Endodermal cell (in vitro differentiated cells): ENCODE results near the gene TULP4. TPM values are rescaled to one million over a fixed set of nuclear protein-coding genes. Genes with fewer than 3 reads are reported as not detected.
A peak's percentile ranks its signal among the peaks of the same experiment; 100 is the strongest.

Experiments
- DNase-seq: peaks from one replicate; pipeline ENCODE4 v3.0.0-alpha.2; 2017
- H3K27ac ChIP-seq: 2 replicates; pipeline ENCODE4 v1.5.1; 2013; ENCODE audit warnings: mild to moderate bottlenecking, low read depth, low read length, moderate library complexity
- H3K27me3 ChIP-seq: 2 replicates; pipeline ENCODE4 v1.6.1; 2013; ENCODE audit warnings: mild to moderate bottlenecking, low read length, moderate library complexity; ENCODE audit not compliant: insufficient read depth, control insufficient read depth, poor library complexity, severe bottlenecking
- H3K36me3 ChIP-seq: 2 replicates; pipeline ENCODE4 v1.7.0; 2013; ENCODE audit warnings: mild to moderate bottlenecking, low read length, moderate library complexity; ENCODE audit not compliant: control insufficient read depth, insufficient read depth
- H3K4me1 ChIP-seq: one replicate; pipeline ENCODE4 v1.7.0; 2013; ENCODE audit warnings: low read length; ENCODE audit not compliant: control insufficient read depth, insufficient read depth
- H3K4me3 ChIP-seq: 2 replicates; pipeline ENCODE4 v1.5.1; 2013; ENCODE audit warnings: mild to moderate bottlenecking, low read length, moderate library complexity
- H3K9ac ChIP-seq: 2 replicates; pipeline ENCODE4 v1.6.1; 2013; ENCODE audit warnings: mild to moderate bottlenecking, low read length, moderate library complexity; ENCODE audit not compliant: poor library complexity, severe bottlenecking; ENCODE audit errors: extremely low read depth
- H3K9me3 ChIP-seq: 2 replicates; pipeline ENCODE4 v1.6.1; 2013; ENCODE audit warnings: mild to moderate bottlenecking, low read length, moderate library complexity; ENCODE audit not compliant: control insufficient read depth
- H3K27ac Mint-ChIP-seq: 2 replicates; pipeline ENCODE4 v1.8.0; 2020; ENCODE audit warnings: mixed read lengths
- H3K27me3 Mint-ChIP-seq: 2 replicates; pipeline ENCODE4 v1.8.0; 2021; ENCODE audit warnings: mild to moderate bottlenecking, mixed read lengths; ENCODE audit not compliant: insufficient read depth
- H3K36me3 Mint-ChIP-seq: 2 replicates; pipeline ENCODE4 v1.8.0; 2020; ENCODE audit warnings: low read depth, mixed read lengths
- H3K4me1 Mint-ChIP-seq: 2 replicates; pipeline ENCODE4 v1.8.0; 2020; ENCODE audit warnings: mixed read lengths
- H3K4me3 Mint-ChIP-seq: 2 replicates; pipeline ENCODE4 v1.8.0; 2020; ENCODE audit warnings: mild to moderate bottlenecking, moderate library complexity, mixed read lengths
- H3K9me3 Mint-ChIP-seq: 2 replicates; pipeline ENCODE4 v1.8.0; 2020; ENCODE audit warnings: mild to moderate bottlenecking, mixed read lengths
- WGBS, 2 experiments: methylation state at CpG; one replicate each; pipeline versions ENCODE4 v1.1.5 to v1.1.7; 2013; ENCODE audit warnings: missing lambda C conversion rate in 2 of 2, mixed read lengths in 1 of 2; ENCODE audit not compliant: insufficient coverage in 1 of 2, insufficient read length in 1 of 2; 5-methylcytosine and 5-hydroxymethylcytosine counted together
- total RNA-seq, 2 donors: library from RNA; stranded (reverse); fragmentation: NEBNext Ultra II Directional in 1 of 2; extraction: Animal tissue kit (Norgen Biotek cat#: 25700) in 1 of 2; gene quantifications; 2 replicates in 1 of 2; 3 replicates in 1 of 2; pipeline ENCODE4 v1.2.1, GENCODE V29; 2021
- TF ChIP-seq, protein P1 (sequence below): fragments of 200-600 bp; sonication (generic); conservative IDR thresholded peaks from 2 replicates; pipeline ENCODE4 v1.5.0; 2021; ENCODE audit warnings: antibody characterized with exemption, mild to moderate bottlenecking

Gene TULP4
- total RNA-seq, 2 donors from 2014 or later = 102 to 103 TPM

DNA sequence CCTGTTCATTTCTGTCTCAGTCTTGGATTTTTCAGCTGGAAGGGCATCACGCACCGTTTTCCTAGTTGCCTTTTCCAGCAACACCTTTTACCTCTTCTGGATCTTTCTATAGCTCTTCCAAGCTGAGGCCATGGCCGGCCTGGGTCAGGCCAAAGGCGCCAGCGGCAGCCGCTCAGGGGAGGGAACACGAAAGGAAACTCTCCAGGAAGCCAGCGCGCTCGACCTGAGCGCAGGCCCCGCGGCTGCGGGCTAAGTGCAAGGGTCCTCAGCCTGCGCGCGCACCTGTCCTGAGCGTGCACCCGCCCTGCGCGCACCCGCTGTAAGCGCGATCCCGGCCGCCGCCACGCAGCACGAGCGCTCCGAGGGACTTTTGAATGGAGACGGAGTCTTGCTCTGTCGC, 203.8 kb downstream of the TULP4 start:
- 96 to 97% methylated on average over 33 of the region's 33 CpGs for WGBS, 2 experiments
- Mint-ChIP-seq H3K36me3 (no peaks in the 10 kb centered on the region), H3K4me1 (peaks cover 9% of the 10 kb centered on the region), H3K4me3 (no peak overlapping the region), H3K9me3 (no peaks in the 10 kb centered on the region), H3K27ac (no peak overlapping the region), H3K27me3 (peaks cover 9% of the 10 kb centered on the region)
- peak; percentile 38 for DNase-seq
- no peak overlapping the region for H3K4me3 ChIP-seq
- TF ChIP-seq, protein P1, sequence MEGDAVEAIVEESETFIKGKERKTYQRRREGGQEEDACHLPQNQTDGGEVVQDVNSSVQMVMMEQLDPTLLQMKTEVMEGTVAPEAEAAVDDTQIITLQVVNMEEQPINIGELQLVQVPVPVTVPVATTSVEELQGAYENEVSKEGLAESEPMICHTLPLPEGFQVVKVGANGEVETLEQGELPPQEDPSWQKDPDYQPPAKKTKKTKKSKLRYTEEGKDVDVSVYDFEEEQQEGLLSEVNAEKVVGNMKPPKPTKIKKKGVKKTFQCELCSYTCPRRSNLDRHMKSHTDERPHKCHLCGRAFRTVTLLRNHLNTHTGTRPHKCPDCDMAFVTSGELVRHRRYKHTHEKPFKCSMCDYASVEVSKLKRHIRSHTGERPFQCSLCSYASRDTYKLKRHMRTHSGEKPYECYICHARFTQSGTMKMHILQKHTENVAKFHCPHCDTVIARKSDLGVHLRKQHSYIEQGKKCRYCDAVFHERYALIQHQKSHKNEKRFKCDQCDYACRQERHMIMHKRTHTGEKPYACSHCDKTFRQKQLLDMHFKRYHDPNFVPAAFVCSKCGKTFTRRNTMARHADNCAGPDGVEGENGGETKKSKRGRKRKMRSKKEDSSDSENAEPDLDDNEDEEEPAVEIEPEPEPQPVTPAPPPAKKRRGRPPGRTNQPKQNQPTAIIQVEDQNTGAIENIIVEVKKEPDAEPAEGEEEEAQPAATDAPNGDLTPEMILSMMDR = no peak
- peaks cover 4% of the 10 kb centered on the region for H3K36me3 ChIP-seq
- H3K9me3 ChIP-seq = no peaks in the 10 kb centered on the region
- H3K27me3 ChIP-seq = no peaks in the 10 kb centered on the region
- no peaks in the 10 kb centered on the region for H3K4me1 ChIP-seq
- H3K27ac ChIP-seq = no peak overlapping the region
- no peak overlapping the region for H3K9ac ChIP-seq

DNA sequence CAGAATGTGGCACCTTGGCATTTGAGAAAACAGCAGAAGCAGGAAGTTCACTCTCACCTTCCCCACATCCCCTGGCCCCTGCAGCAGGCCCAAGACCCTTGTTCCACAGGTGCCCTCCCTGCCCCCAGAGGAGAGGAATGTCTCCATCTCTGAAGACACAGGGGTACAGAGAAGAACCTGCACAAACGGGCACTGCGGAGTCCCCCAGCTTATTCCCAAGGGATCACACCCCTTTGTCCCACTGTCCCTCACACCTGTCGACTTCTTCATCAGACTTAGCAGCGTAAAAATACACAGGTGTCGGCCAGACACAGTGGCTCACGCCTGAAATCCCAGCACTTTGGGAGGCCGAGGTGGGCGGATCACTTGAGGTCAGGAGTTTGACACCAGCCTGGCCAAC, 204.8 kb downstream of the TULP4 start:
- no peaks in the 10 kb centered on the region for H3K4me1 ChIP-seq
- H3K27ac ChIP-seq = no peak overlapping the region
- no peaks in the 10 kb centered on the region for H3K36me3 Mint-ChIP-seq
- H3K27me3 ChIP-seq = no peaks in the 10 kb centered on the region
- H3K9me3 Mint-ChIP-seq = no peaks in the 10 kb centered on the region
- TF ChIP-seq, protein P1 = no peak
- no peaks in the 10 kb centered on the region for H3K36me3 ChIP-seq
- no peak overlapping the region for H3K4me3 Mint-ChIP-seq
- H3K4me1 Mint-ChIP-seq = peaks cover 9% of the 10 kb centered on the region
- DNase-seq = peak; percentile 34
- H3K27ac Mint-ChIP-seq = no peak overlapping the region
- H3K9ac ChIP-seq = no peak overlapping the region
- no peak overlapping the region for H3K4me3 ChIP-seq
- H3K9me3 ChIP-seq = no peaks in the 10 kb centered on the region
- peaks cover 9% of the 10 kb centered on the region for H3K27me3 Mint-ChIP-seq
- 94 to 96% methylated on average over 5 to 8 of the region's 8 CpGs for WGBS, 2 experiments

DNA sequence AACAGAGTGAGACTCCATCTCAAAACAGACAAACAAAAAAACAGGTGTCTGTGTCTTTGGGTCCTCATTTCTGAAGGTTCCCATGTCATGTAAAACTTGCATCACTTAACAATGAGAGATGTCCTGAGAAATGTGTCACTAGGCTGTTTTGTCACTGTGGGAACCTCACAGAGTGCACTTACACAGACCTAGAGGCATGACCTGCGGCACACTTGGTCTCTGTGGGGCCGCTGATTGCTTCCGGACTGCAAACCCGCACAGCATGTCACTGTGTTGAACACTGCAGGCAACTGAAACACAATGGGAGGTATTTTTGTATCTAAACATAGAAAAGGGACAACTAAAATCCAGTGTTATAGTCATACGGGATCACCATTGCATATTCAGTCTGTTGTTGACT, 205.3 kb downstream of the TULP4 start:
- Mint-ChIP-seq H3K27me3 (peaks cover 9% of the 10 kb centered on the region), H3K9me3 (no peaks in the 10 kb centered on the region)

More for the DNA sequence above, 205.3 kb downstream of the TULP4 start:
- Mint-ChIP-seq H3K4me1 (peaks cover 9% of the 10 kb centered on the region), H3K4me3 (peak overlapping the region; percentile 51), H3K27ac (no peak overlapping the region), H3K36me3 (no peaks in the 10 kb centered on the region)
- H3K36me3 ChIP-seq = no peaks in the 10 kb centered on the region
- H3K9ac ChIP-seq = no peak overlapping the region
- 83 to 91% methylated on average over 1 to 5 of the region's 5 CpGs for WGBS, 2 experiments
- no peaks in the 10 kb centered on the region for H3K9me3 ChIP-seq
- H3K4me1 ChIP-seq = no peaks in the 10 kb centered on the region
- H3K27ac ChIP-seq = no peak overlapping the region
- DNase-seq = peak; percentile 38
- TF ChIP-seq, protein P1 = no peak
- H3K4me3 ChIP-seq = no peak overlapping the region
- H3K27me3 ChIP-seq = no peaks in the 10 kb centered on the region
